ENCODE results near the gene CAPS. TPM values are rescaled to one million over a fixed set of nuclear protein-coding genes. Genes with fewer than 3 reads are reported as not detected.

CAPS gene
- polyA plus RNA-seq, 1 donor (not counting 4 experiments of a cell fraction or from before 2014, with no cell fraction given), result 2.7 TPM

DNA sequence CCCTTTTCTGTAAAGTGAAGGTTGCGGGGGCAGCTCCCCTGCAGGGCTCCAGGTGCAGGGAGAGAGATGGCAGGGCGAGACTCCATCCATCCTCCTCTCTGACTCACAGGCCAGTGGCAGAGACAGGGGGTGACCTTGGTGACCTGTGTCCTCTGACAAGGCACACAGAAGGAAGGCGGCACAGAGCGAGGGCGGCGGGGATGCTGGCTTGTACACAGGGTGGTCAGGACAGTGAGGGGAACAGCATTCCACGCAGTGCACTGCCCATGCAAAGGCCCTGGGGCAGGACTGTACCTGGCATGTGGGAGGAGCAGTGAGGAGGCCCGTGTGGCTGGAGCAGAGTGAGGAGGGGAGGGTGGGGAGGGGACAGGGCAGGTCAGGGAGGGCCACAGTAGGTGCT, 18.2 kb upstream of the CAPS start:
- peaks cover 23% of the 10 kb centered on the region for H3K79me2 ChIP-seq (ENCODE audit: control insufficient read depth, insufficient read depth, low read length)
- no peak overlapping the region for H3K9ac ChIP-seq (ENCODE audit: control insufficient read depth, extremely low read depth, insufficient read depth, low read length)
- no peaks in the 10 kb centered on the region for H3K9me1 ChIP-seq (ENCODE audit: control insufficient read depth, extremely low read depth, insufficient read depth, low read length)
- H3K4me3 ChIP-seq (ENCODE audit: control insufficient read depth in 2 of 3, extremely low read depth in 1 of 3, insufficient read depth in 2 of 3, low read depth in 1 of 3, low read length in 3 of 3), result no peak overlapping the region
- DNase-seq (ENCODE audit: low read depth, low spot score), result no peak
- no peaks in the 10 kb centered on the region for H3K27me3 ChIP-seq (ENCODE audit: control insufficient read depth, extremely low read depth, insufficient read depth, low read length)
- peaks cover 18% of the 10 kb centered on the region for H3K4me1 ChIP-seq (ENCODE audit: control insufficient read depth, extremely low read depth, insufficient read depth, low read length)
- dilution Hi-C loops (cut with MboI; ENCODE audit: extremely low pct_ligation_motif_present, low sequenced_read_pairs), result no loop called here
- no peak for FAIRE-seq
- H2AFZ ChIP-seq (ENCODE audit: control insufficient read depth, low read length), result no peak overlapping the region
- TF ChIP-seq CTCF (optimal IDR thresholded peaks at IDR 0.05 in 1 of 3, IDR thresholded peaks at IDR 0.05 in 1 of 3, conservative IDR thresholded peaks at IDR 0.05 in 1 of 3; ENCODE audit: extremely low read depth in 1 of 3, insufficient read depth in 2 of 3, low read length in 3 of 3) (no peak), EZH2 (IDR thresholded peaks at IDR 0.05; ENCODE audit: low read length) (no peak)
- H3K36me3 ChIP-seq (ENCODE audit: control insufficient read depth in 2 of 2, extremely low read depth in 1 of 2, insufficient read depth in 2 of 2, low read length in 2 of 2), result peaks cover 17 to 18% of the 10 kb centered on the region in 2 experiments
- H3K4me2 ChIP-seq (ENCODE audit: control insufficient read depth, extremely low read depth, insufficient read depth, low read depth, low read length), result no peak overlapping the region
- H3K27ac ChIP-seq (ENCODE audit: control insufficient read depth, insufficient read depth, low read length), result no peak overlapping the region
- no peaks in the 10 kb centered on the region for H3K9me3 ChIP-seq (ENCODE audit: control insufficient read depth, low read depth, low read length)
- peaks cover 2% of the 10 kb centered on the region for H4K20me1 ChIP-seq (ENCODE audit: control insufficient read depth, extremely low read depth, insufficient read depth, low read length)

GRCh38 chr19:5896365-5897076, 17.5 kb upstream of the CAPS start:
- no peak overlapping the region for H3K4me3 ChIP-seq (ENCODE audit: control insufficient read depth in 2 of 3, extremely low read depth in 1 of 3, insufficient read depth in 2 of 3, low read depth in 1 of 3, low read length in 3 of 3)
- H3K27me3 ChIP-seq (ENCODE audit: control insufficient read depth, extremely low read depth, insufficient read depth, low read length), result no peaks in the 10 kb centered on the region
- no peak overlapping the region for H3K9ac ChIP-seq (ENCODE audit: control insufficient read depth, extremely low read depth, insufficient read depth, low read length)
- no peak for TF ChIP-seq EZH2 (IDR thresholded peaks at IDR 0.05; ENCODE audit: low read length)
- TF ChIP-seq CTCF (optimal IDR thresholded peaks at IDR 0.05 in 1 of 3, IDR thresholded peaks at IDR 0.05 in 1 of 3, conservative IDR thresholded peaks at IDR 0.05 in 1 of 3; ENCODE audit: extremely low read depth in 1 of 3, insufficient read depth in 2 of 3, low read length in 3 of 3), result no peak
- no peak overlapping the region for H3K4me2 ChIP-seq (ENCODE audit: control insufficient read depth, extremely low read depth, insufficient read depth, low read depth, low read length)
- H4K20me1 ChIP-seq (ENCODE audit: control insufficient read depth, extremely low read depth, insufficient read depth, low read length), result peaks cover 2% of the 10 kb centered on the region
- H3K9me1 ChIP-seq (ENCODE audit: control insufficient read depth, extremely low read depth, insufficient read depth, low read length), result no peaks in the 10 kb centered on the region
- H2AFZ ChIP-seq (ENCODE audit: control insufficient read depth, low read length), result no peak overlapping the region
- peaks cover 18% of the 10 kb centered on the region for H3K4me1 ChIP-seq (ENCODE audit: control insufficient read depth, extremely low read depth, insufficient read depth, low read length)
- dilution Hi-C loops (cut with MboI; ENCODE audit: extremely low pct_ligation_motif_present, low sequenced_read_pairs), result no loop called here
- peaks cover 17 to 22% of the 10 kb centered on the region in 2 experiments for H3K36me3 ChIP-seq (ENCODE audit: control insufficient read depth in 2 of 2, extremely low read depth in 1 of 2, insufficient read depth in 2 of 2, low read length in 2 of 2)
- DNase-seq (ENCODE audit: low read depth, low spot score), result no peak
- no peak for FAIRE-seq
- peaks cover 29% of the 10 kb centered on the region for H3K79me2 ChIP-seq (ENCODE audit: control insufficient read depth, insufficient read depth, low read length)
- H3K9me3 ChIP-seq (ENCODE audit: control insufficient read depth, low read depth, low read length), result no peaks in the 10 kb centered on the region
- H3K27ac ChIP-seq (ENCODE audit: control insufficient read depth, insufficient read depth, low read length), result no peak overlapping the region

Data from keratinocyte (primary cell).